K562 (cell line): ENCODE results near the gene CSAD.

Experiments used
- CBFA2T2 ChIP-seq: fragments of 450-650 bp; conservative IDR thresholded peaks from 2 replicates; pipeline ENCODE4 v1.6.1; 2017; ENCODE audit warnings: mild to moderate bottlenecking
- DACH1 ChIP-seq: fragments of 450-650 bp; IDR thresholded peaks from 2 replicates; pipeline ENCODE4 v1.6.1; 2018; ENCODE audit not compliant: partially characterized antibody
- EHMT2 ChIP-seq: fragments of 450-650 bp; IDR thresholded peaks from 2 replicates; pipeline ENCODE4 v1.6.1; 2018; ENCODE audit warnings: antibody characterized with exemption
- FOXK1 ChIP-seq: sonication (generic); formaldehyde crosslinking; IDR thresholded peaks from 2 replicates; pipeline ENCODE4 v1.8.0; 2022; ENCODE audit warnings: missing genetic modification reagents, mild to moderate bottlenecking, borderline replicate concordance
- HNRNPK ChIP-seq: fragments of 200-400 bp; formaldehyde crosslinking; IDR thresholded peaks from one replicate; pipeline ENCODE4 v1.6.1; 2018; ENCODE audit warnings: mild to moderate bottlenecking, low read depth, low read length; ENCODE audit not compliant: poor library complexity, severe bottlenecking
- JUN ChIP-seq, 2 experiments: sonication (generic) in 1 of 2; formaldehyde crosslinking in 1 of 2; IDR thresholded peaks; 2 replicates each; pipeline versions ENCODE4 v1.6.1 to v1.8.0; 2012 to 2022; ENCODE audit warnings: borderline replicate concordance in 2 of 2, mild to moderate bottlenecking in 2 of 2, improper control_type of control experiment in 1 of 2, low read depth in 1 of 2, low read length in 1 of 2, missing genetic modification reagents in 1 of 2
- KAT8 ChIP-seq: fragments of 450-650 bp; IDR thresholded peaks from 2 replicates; pipeline ENCODE4 v1.6.1; 2016; ENCODE audit warnings: low read depth, mild to moderate bottlenecking
- LCOR ChIP-seq: sonication (generic); formaldehyde crosslinking; IDR thresholded peaks from 2 replicates; pipeline ENCODE4 v1.8.0; 2022; ENCODE audit warnings: mild to moderate bottlenecking, missing genetic modification reagents
- POLR3A ChIP-seq: IDR thresholded peaks from 2 replicates; pipeline ENCODE4 v1.6.1; 2011; ENCODE audit warnings: borderline replicate concordance, mild to moderate bottlenecking, moderate library complexity; ENCODE audit not compliant: insufficient read length, insufficient read depth; ENCODE audit errors: extremely low read depth
- RHOXF2B ChIP-seq: fragments of 250-450 bp; sonication (Bioruptor Pico); conservative IDR thresholded peaks from 2 replicates; pipeline ENCODE4 v1.5.1; 2021
- ZFX ChIP-seq: sonication (generic); formaldehyde crosslinking; IDR thresholded peaks from 2 replicates; pipeline ENCODE4 v1.8.0; 2022; ENCODE audit warnings: mild to moderate bottlenecking, missing genetic modification reagents, moderate library complexity
- ZNF140 ChIP-seq: fragments of 250-450 bp; sonication (Bioruptor Pico); IDR thresholded peaks from 2 replicates; pipeline ENCODE4 v1.8.0; 2021; ENCODE audit warnings: moderate library complexity, mild to moderate bottlenecking, inconsistent platforms
- ZNF324 ChIP-seq: fragments of 250-450 bp; sonication (Bioruptor Pico); IDR thresholded peaks from 2 replicates; pipeline ENCODE4 v1.4.0; 2020; ENCODE audit warnings: mild to moderate bottlenecking
- TF ChIP-seq, protein P1 (sequence below), 3 experiments: IDR thresholded peaks in 2 of 3; conservative IDR thresholded peaks in 1 of 3; 2 replicates each; pipeline ENCODE4 v1.5.1; 2011 to 2012; ENCODE audit warnings: low read length in 3 of 3, mild to moderate bottlenecking in 3 of 3, control low read depth in 2 of 3, improper control_type of control experiment in 1 of 3, inconsistent platforms in 1 of 3, low read depth in 1 of 3, mixed read lengths in 1 of 3, moderate library complexity in 1 of 3; ENCODE audit not compliant: insufficient read depth in 2 of 3

DNA sequence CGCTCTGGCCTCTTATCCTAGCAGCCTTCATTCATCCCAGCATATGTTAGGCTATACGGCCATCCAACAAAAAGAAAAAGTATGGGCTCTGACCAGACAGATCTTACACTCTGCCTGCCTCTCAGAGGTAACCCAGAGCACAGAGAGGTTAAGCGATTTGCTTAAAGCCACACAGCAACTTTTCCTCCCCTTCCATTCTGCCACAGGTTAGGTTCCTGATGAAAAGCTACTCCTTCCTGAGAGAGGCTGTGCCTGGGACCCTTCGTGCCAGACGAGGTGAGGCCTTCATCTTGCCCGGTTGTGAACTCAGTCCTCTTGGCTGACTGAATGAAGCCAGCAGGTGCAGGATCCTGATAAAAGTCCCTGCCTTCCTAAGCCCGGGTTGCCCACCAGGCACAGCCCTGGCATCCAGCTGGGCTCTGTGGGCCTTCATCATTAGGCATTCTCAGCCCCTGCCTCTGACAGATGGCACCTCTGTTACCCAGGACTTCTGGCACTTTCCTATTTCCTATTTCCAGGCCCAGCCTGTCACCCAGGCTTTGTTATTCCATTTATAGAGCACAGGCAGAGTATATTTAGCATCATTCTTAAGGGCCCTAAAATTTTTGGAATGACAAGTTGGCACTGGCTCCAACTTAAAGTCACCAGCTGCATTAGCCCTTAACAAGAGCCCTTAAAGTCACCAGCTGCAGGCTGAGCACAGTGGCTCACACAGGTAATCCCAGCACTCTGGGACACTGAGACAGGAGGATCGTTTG is 64.7 kb downstream of the CSAD start:
- TF ChIP-seq LCOR (CRISPR knock-in tag), result no peak
- no peak for TF ChIP-seq ZNF324 (CRISPR knock-in tag)
- no peak for TF ChIP-seq POLR3A
- TF ChIP-seq FOXK1 (CRISPR knock-in tag), result no peak
- TF ChIP-seq CBFA2T2, result no peak
- TF ChIP-seq JUN (IDR thresholded peaks at IDR 0.05; ENCODE audit: borderline replicate concordance, low read depth, low read length), result no peak
- no peak for TF ChIP-seq JUN (CRISPR knock-in tag; IDR thresholded peaks at IDR 0.05; ENCODE audit: borderline replicate concordance)
- TF ChIP-seq, protein P1, sequence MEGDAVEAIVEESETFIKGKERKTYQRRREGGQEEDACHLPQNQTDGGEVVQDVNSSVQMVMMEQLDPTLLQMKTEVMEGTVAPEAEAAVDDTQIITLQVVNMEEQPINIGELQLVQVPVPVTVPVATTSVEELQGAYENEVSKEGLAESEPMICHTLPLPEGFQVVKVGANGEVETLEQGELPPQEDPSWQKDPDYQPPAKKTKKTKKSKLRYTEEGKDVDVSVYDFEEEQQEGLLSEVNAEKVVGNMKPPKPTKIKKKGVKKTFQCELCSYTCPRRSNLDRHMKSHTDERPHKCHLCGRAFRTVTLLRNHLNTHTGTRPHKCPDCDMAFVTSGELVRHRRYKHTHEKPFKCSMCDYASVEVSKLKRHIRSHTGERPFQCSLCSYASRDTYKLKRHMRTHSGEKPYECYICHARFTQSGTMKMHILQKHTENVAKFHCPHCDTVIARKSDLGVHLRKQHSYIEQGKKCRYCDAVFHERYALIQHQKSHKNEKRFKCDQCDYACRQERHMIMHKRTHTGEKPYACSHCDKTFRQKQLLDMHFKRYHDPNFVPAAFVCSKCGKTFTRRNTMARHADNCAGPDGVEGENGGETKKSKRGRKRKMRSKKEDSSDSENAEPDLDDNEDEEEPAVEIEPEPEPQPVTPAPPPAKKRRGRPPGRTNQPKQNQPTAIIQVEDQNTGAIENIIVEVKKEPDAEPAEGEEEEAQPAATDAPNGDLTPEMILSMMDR (IDR thresholded peaks at IDR 0.05 in 2 of 3, conservative IDR thresholded peaks at IDR 0.05 in 1 of 3; ENCODE audit: insufficient read depth in 2 of 3, low read depth in 1 of 3, low read length in 3 of 3), result no peak
- TF ChIP-seq ZNF140 (CRISPR knock-in tag), result no peak
- TF ChIP-seq ZFX (CRISPR knock-in tag), result no peak
- TF ChIP-seq EHMT2, result no peak
- no peak for TF ChIP-seq RHOXF2B (CRISPR knock-in tag)
- no peak for TF ChIP-seq KAT8
- no peak for TF ChIP-seq DACH1
- no peak for TF ChIP-seq HNRNPK
